IMR-90 (cell line): ENCODE measurements around the gene CDH12. TPM values are rescaled to one million over a fixed set of nuclear protein-coding genes. Genes with fewer than 3 reads are reported as not detected.
"Not testable (repeated sequence)": the region's sequence is repeated elsewhere in the genome, so short reads cannot be mapped to it uniquely, and the experiment has no call there.

Source experiments
- ATAC-seq: fragments of 200-7000 bp; cut with Tn5 transposase; 2 replicates; pipeline ENCODE4 v1.9.1; 2020; ENCODE audit warnings: low read depth, mild to moderate bottlenecking, moderate library complexity
- BruUV-seq: library from RNA; stranded (reverse); fragments of 400-500 nt; replicated peaks from 2 replicates; lab custom pipeline; 2021; lab: Mats Ljungman, UMichigan
- CTCF ChIA-PET: fragments of 300-600 bp; formaldehyde crosslinking; extraction: SDS; loops from one replicate; lab custom pipeline; 2021; ENCODE audit warnings: antibody characterized with exemption; lab: Yijun Ruan, JAX
- POLR2A ChIA-PET: fragments of 300-600 bp; sonication (Branson Sonifier 250); formaldehyde crosslinking; loops from one replicate; lab custom pipeline; 2022; ENCODE audit warnings: antibody characterized with exemption; ENCODE audit not compliant: unreplicated experiment; lab: Charles Lee
- DNase-seq: peaks from one replicate; pipeline ENCODE4 v3.0.0; 2013
- H2AFZ ChIP-seq: replicated peaks from 2 replicates; pipeline ENCODE3; 2013; ENCODE audit warnings: low read length, mild to moderate bottlenecking; ENCODE audit not compliant: poor library complexity
- H2AK5ac ChIP-seq: 2 replicates; pipeline ENCODE4 v1.6.1; 2013; ENCODE audit warnings: low read depth, low read length, inconsistent platforms
- H2AK9ac ChIP-seq: replicated peaks from 2 replicates; pipeline ENCODE3; 2013; ENCODE audit warnings: mild to moderate bottlenecking, low read depth, low read length, moderate library complexity; ENCODE audit not compliant: poor library complexity
- H2BK120ac ChIP-seq: 2 replicates; pipeline ENCODE4 v1.6.1; 2013; ENCODE audit warnings: low read depth, low read length, inconsistent platforms
- H2BK15ac ChIP-seq: 3 replicates; pipeline ENCODE4 v1.6.1; 2013; ENCODE audit warnings: low read depth, low read length, inconsistent platforms
- H2BK20ac ChIP-seq: 2 replicates; pipeline ENCODE4 v1.6.1; 2013; ENCODE audit warnings: low read depth, mild to moderate bottlenecking, inconsistent platforms, low read length, moderate library complexity
- H2BK5ac ChIP-seq: 2 replicates; pipeline ENCODE4 v1.6.1; 2013; ENCODE audit warnings: mild to moderate bottlenecking, low read depth, low read length, inconsistent platforms; ENCODE audit not compliant: poor library complexity, severe bottlenecking
- H3K14ac ChIP-seq: replicated peaks from 2 replicates; pipeline ENCODE4 v1.6.1; 2013; ENCODE audit warnings: low read depth, low read length, inconsistent platforms
- H3K18ac ChIP-seq: 2 replicates; pipeline ENCODE4 v1.6.1; 2013; ENCODE audit warnings: low read depth, low read length, control low read depth
- H3K23ac ChIP-seq: 2 replicates; pipeline ENCODE4 v1.6.1; 2013; ENCODE audit warnings: low read depth, low read length, inconsistent platforms
- H3K27ac ChIP-seq: 2 replicates; pipeline ENCODE4 v1.5.1; 2013; ENCODE audit warnings: mild to moderate bottlenecking, control low read depth, low read length; ENCODE audit not compliant: insufficient read depth
- H3K27me3 ChIP-seq: 2 replicates; pipeline ENCODE4 v1.6.1; 2013; ENCODE audit warnings: low read length; ENCODE audit not compliant: control insufficient read depth, insufficient read depth
- H3K36me3 ChIP-seq: 2 replicates; pipeline ENCODE4 v1.6.1; 2013; ENCODE audit warnings: low read length, mixed read lengths; ENCODE audit not compliant: control insufficient read depth, insufficient read depth
- H3K4ac ChIP-seq: 2 replicates; pipeline ENCODE4 v1.6.1; 2013; ENCODE audit warnings: low read depth, low read length, inconsistent platforms
- H3K4me1 ChIP-seq: 2 replicates; pipeline ENCODE4 v1.6.1; 2013; ENCODE audit warnings: low read length, mixed read lengths; ENCODE audit not compliant: control insufficient read depth, insufficient read depth
- H3K4me2 ChIP-seq: 2 replicates; pipeline ENCODE4 v1.6.1; 2013; ENCODE audit warnings: low read depth, mild to moderate bottlenecking, control low read depth, low read length, moderate library complexity
- H3K4me3 ChIP-seq: 2 replicates; pipeline ENCODE4 v1.5.1; 2013; ENCODE audit warnings: low read depth, mild to moderate bottlenecking, control low read depth, low read length, moderate library complexity; ENCODE audit not compliant: insufficient read depth
- H3K56ac ChIP-seq: 2 replicates; pipeline ENCODE4 v1.6.1; 2013; ENCODE audit warnings: low read length, inconsistent platforms; ENCODE audit not compliant: insufficient read depth; ENCODE audit errors: extremely low read depth
- H3K79me1 ChIP-seq, 2 experiments: 2 replicates each; pipeline ENCODE4 v1.6.1; 2013; ENCODE audit warnings: low read length in 2 of 2, inconsistent platforms in 1 of 2, low read depth in 1 of 2
- H3K9ac ChIP-seq: 2 replicates; pipeline ENCODE4 v1.6.1; 2013; ENCODE audit warnings: low read depth, low read length, control low read depth
- H3K9me1 ChIP-seq: 2 replicates; pipeline ENCODE4 v1.6.1; 2013; ENCODE audit warnings: low read length, inconsistent platforms; ENCODE audit not compliant: insufficient read depth
- H3K9me3 ChIP-seq: 2 replicates; pipeline ENCODE4 v1.6.1; 2013; ENCODE audit warnings: low read length; ENCODE audit not compliant: control insufficient read depth, insufficient read depth
- H4K20me1 ChIP-seq: 2 replicates; pipeline ENCODE4 v1.6.1; 2013; ENCODE audit warnings: low read length, inconsistent platforms; ENCODE audit not compliant: insufficient read depth
- H4K5ac ChIP-seq: 2 replicates; pipeline ENCODE4 v1.6.1; 2013; ENCODE audit warnings: mild to moderate bottlenecking, low read depth, low read length, control low read depth
- H4K8ac ChIP-seq, 2 experiments: 2 replicates each; pipeline ENCODE4 v1.6.1; 2013; ENCODE audit warnings: low read depth in 2 of 2, low read length in 2 of 2, control low read depth in 1 of 2, inconsistent platforms in 1 of 2
- H4K91ac ChIP-seq: 2 replicates; pipeline ENCODE4 v1.6.1; 2013; ENCODE audit warnings: low read depth, low read length, inconsistent platforms; ENCODE audit not compliant: insufficient read depth
- WGBS, 2 experiments: methylation state at CpG; one replicate each; pipeline versions ENCODE4 v1.1.5 to v1.1.7; 2013; ENCODE audit warnings: missing lambda C conversion rate in 2 of 2; ENCODE audit not compliant: insufficient read length in 1 of 2; ENCODE audit errors: extremely low coverage in 2 of 2; 5-methylcytosine and 5-hydroxymethylcytosine counted together
- dilution Hi-C: fragments of 300-500 bp; cut with HindIII; formaldehyde crosslinking; loops from one replicate; pipeline ENCODE4 v1.14.3; 2018; ENCODE audit warnings: low sequenced_read_pairs; ENCODE audit not compliant: unreplicated experiment
- in situ Hi-C: fragments of 300-500 bp; cut with MboI; formaldehyde crosslinking; loops from 3 replicates; pipeline ENCODE4 v1.14.3; 2019; ENCODE audit warnings: low sequenced_read_pairs, inconsistent platforms, mixed read lengths
- intact Hi-C: fragments of 100-400 bp; cut with micrococcal nuclease; formaldehyde crosslinking; loops from 2 replicates; pipeline ENCODE4 v1.10.0; 2022
- polyA plus RNA-seq, 3 experiments: library from polyadenylated mRNA; depleted of rRNA; stranded (reverse); fragments of >200 nt; gene quantifications; 2 replicates each; pipeline ENCODE4 v1.2.3, GENCODE V29; 2012; ENCODE audit warnings: low replicate concordance in 1 of 3
- total RNA-seq: library from RNA; depleted of rRNA; stranded (reverse); fragments of >200 nt; gene quantifications from 2 replicates; pipeline ENCODE4 v1.2.3, GENCODE V29; 2012

Gene CDH12
- total and polyA plus RNA-seq, 2 of the 4 experiments (the other 2 are of a cell fraction), result not detected

- H3K9me3 ChIP-seq, CTCF ChIA-PET, H2BK20ac ChIP-seq, H3K14ac ChIP-seq, H3K4me1 ChIP-seq, in situ Hi-C loops, intact Hi-C loops, H2BK120ac ChIP-seq, H3K36me3 ChIP-seq, H3K56ac ChIP-seq, H3K18ac ChIP-seq, H4K91ac ChIP-seq, H3K9me1 ChIP-seq, DNase-seq, H2BK15ac ChIP-seq, H2AFZ ChIP-seq, dilution Hi-C loops, H3K23ac ChIP-seq, H3K27ac ChIP-seq, POLR2A ChIA-PET, H2AK5ac ChIP-seq, H3K4me3 ChIP-seq, H2BK5ac ChIP-seq, H3K27me3 ChIP-seq, H3K4me2 ChIP-seq, BruUV-seq, H3K9ac ChIP-seq, ATAC-seq, H2AK9ac ChIP-seq, H3K79me1 ChIP-seq, H4K5ac ChIP-seq, H4K8ac ChIP-seq, H4K20me1 ChIP-seq, H3K4ac ChIP-seq: not testable (repeated sequence)
- WGBS, 2 experiments, result no CpG with 5 or more reads among the region's 1 CpG
Measured at GRCh38 chr5:21985799-21986198, 867.3 kb downstream of the CDH12 start.

DNA sequence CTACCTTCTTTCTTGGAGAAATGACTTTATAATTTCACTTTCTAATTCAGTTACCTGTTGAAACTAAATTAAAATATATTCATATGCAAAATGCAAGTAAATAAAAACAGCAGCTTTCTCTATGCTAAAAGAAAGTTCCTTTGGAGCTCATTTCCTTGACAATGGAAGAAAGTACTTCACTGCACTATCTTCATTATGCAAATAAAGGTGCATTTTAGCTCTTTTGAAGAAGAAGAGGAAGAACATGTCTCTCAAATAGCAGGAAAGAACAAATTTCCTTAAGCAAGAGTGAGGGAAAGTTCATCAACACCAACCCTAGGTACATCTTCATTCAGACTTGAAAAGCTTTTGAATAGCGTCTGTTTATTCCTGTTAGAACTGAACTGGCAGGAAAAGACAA is 901.6 kb downstream of the CDH12 start:
- BruUV-seq, H4K20me1 ChIP-seq, H3K4me2 ChIP-seq, dilution Hi-C loops, H3K4me1 ChIP-seq, H3K4ac ChIP-seq, H2BK5ac ChIP-seq, H3K9me3 ChIP-seq, H3K56ac ChIP-seq, in situ Hi-C loops, H2BK15ac ChIP-seq, H4K8ac ChIP-seq, H2BK120ac ChIP-seq, H3K79me1 ChIP-seq, H2AK5ac ChIP-seq, H3K4me3 ChIP-seq, H4K5ac ChIP-seq, DNase-seq, intact Hi-C loops, H3K36me3 ChIP-seq, H3K14ac ChIP-seq, H3K18ac ChIP-seq, H3K23ac ChIP-seq, H3K9me1 ChIP-seq, CTCF ChIA-PET, H2AK9ac ChIP-seq, H3K9ac ChIP-seq, H3K27me3 ChIP-seq, H2AFZ ChIP-seq, H4K91ac ChIP-seq, POLR2A ChIA-PET, H3K27ac ChIP-seq, H2BK20ac ChIP-seq, ATAC-seq: not testable (repeated sequence)
- no CpG with 5 or more reads among the region's 1 CpG for WGBS, 2 experiments
